ENCODE results near the gene CLIC2. TPM values are rescaled to one million over a fixed set of nuclear protein-coding genes. Genes with fewer than 3 reads are reported as not detected.
A peak's percentile ranks its signal among the peaks of the same experiment; 100 is the strongest.

Gene CLIC2
- total RNA-seq, 2 experiments from 2014 or later: not detected

GRCh38 chrX:155262970-155263754 is 71.3 kb downstream of the CLIC2 start:
- Histone ChIP-seq H3K4me3 (ENCODE audit: low read depth, low read length, poor library complexity, severe bottlenecking) (peak overlapping the region; percentile 80), H3K9me3 (ENCODE audit: low read length) (no peaks in the 10 kb centered on the region), H3K9me2 (ENCODE audit: insufficient read depth, low read length) (no peaks in the 10 kb centered on the region), H3K27ac (ENCODE audit: low read depth, low read length, poor library complexity, severe bottlenecking) (peak overlapping the region; percentile 70), H3K4me2 (ENCODE audit: low read length) (peak overlapping the region; percentile 78), H3K4me1 (ENCODE audit: insufficient read depth, low read length, poor library complexity, severe bottlenecking) (peaks cover 12% of the 10 kb centered on the region), H2AFZ (ENCODE audit: low read length) (peak overlapping the region; percentile 72; the same call in 1 of the 2 replicates), H3K36me3 (ENCODE audit: insufficient read depth, low read length) (peaks cover 8% of the 10 kb centered on the region), H3K79me2 (ENCODE audit: insufficient read depth, low read depth, low read length) (peaks cover 30% of the 10 kb centered on the region; the same call in 1 of the 2 replicates), H4K20me1 (ENCODE audit: insufficient read depth, low read length) (no peaks in the 10 kb centered on the region)
- no peak for TF ChIP-seq CTCF (conservative IDR thresholded peaks at IDR 0.05; ENCODE audit: low read length)
- TF ChIP-seq EZH2phosphoT487 (IDR thresholded peaks at IDR 0.05; ENCODE audit: borderline replicate concordance, low read depth, low read length): no peak
- ChIA-PET POLR2A (interaction anchor here (1.0 kb wide), 1 partner anchor 48 kb away, joined by 3 read pairs; no protein-coding TSS in a partner anchor), CTCF (ENCODE audit: unreplicated experiment) (no interaction called here)
- TSS peak; percentile 62 for BruUV-seq (replicated peaks)
- peak; percentile 35 for DNase-seq (ENCODE audit: low spot score)
- intact Hi-C loops (cut with micrococcal nuclease; ENCODE audit: unreplicated experiment): no loop called here

- intact Hi-C loops (cut with micrococcal nuclease; ENCODE audit: unreplicated experiment): no loop called here
- ChIA-PET POLR2A (interaction anchor here (1.2 kb wide), 1 partner anchor 40 kb away, joined by 4 read pairs; no protein-coding TSS in a partner anchor), CTCF (ENCODE audit: unreplicated experiment) (no interaction called here)
- Histone ChIP-seq H3K9me3 (ENCODE audit: low read length) (no peaks in the 10 kb centered on the region), H2AFZ (ENCODE audit: low read length) (no peak overlapping the region), H3K36me3 (ENCODE audit: insufficient read depth, low read length) (peaks cover 8% of the 10 kb centered on the region), H3K9me2 (ENCODE audit: insufficient read depth, low read length) (no peaks in the 10 kb centered on the region), H3K4me3 (ENCODE audit: low read depth, low read length, poor library complexity, severe bottlenecking) (no peak overlapping the region), H3K4me2 (ENCODE audit: low read length) (no peak overlapping the region), H4K20me1 (ENCODE audit: insufficient read depth, low read length) (no peaks in the 10 kb centered on the region), H3K4me1 (ENCODE audit: insufficient read depth, low read length, poor library complexity, severe bottlenecking) (peaks cover 12% of the 10 kb centered on the region), H3K27ac (ENCODE audit: low read depth, low read length, poor library complexity, severe bottlenecking) (no peak overlapping the region), H3K79me2 (ENCODE audit: insufficient read depth, low read depth, low read length) (peaks cover 30% of the 10 kb centered on the region; the same call in 1 of the 2 replicates)
- TF ChIP-seq CTCF (conservative IDR thresholded peaks at IDR 0.05; ENCODE audit: low read length): no peak
- TF ChIP-seq EZH2phosphoT487 (IDR thresholded peaks at IDR 0.05; ENCODE audit: borderline replicate concordance, low read depth, low read length): no peak
- DNase-seq (ENCODE audit: low spot score): no peak
- BruUV-seq (replicated peaks): no TSS peak
Observed at GRCh38 chrX:155259752-155260151, 74.7 kb downstream of the CLIC2 start.

GRCh38 chrX:155251391-155251790 is 83.0 kb downstream of the CLIC2 start:
- Histone ChIP-seq H4K20me1 (ENCODE audit: insufficient read depth, low read length) (no peaks in the 10 kb centered on the region), H3K4me2 (ENCODE audit: low read length) (no peak overlapping the region), H2AFZ (ENCODE audit: low read length) (no peak overlapping the region), H3K4me3 (ENCODE audit: low read depth, low read length, poor library complexity, severe bottlenecking) (no peak overlapping the region), H3K4me1 (ENCODE audit: insufficient read depth, low read length, poor library complexity, severe bottlenecking) (no peaks in the 10 kb centered on the region), H3K9me3 (ENCODE audit: low read length) (no peaks in the 10 kb centered on the region), H3K27ac (ENCODE audit: low read depth, low read length, poor library complexity, severe bottlenecking) (no peak overlapping the region), H3K9me2 (ENCODE audit: insufficient read depth, low read length) (no peaks in the 10 kb centered on the region), H3K36me3 (ENCODE audit: insufficient read depth, low read length) (no peaks in the 10 kb centered on the region), H3K79me2 (ENCODE audit: insufficient read depth, low read depth, low read length) (no peaks in the 10 kb centered on the region)
- BruUV-seq (replicated peaks): no TSS peak
- TF ChIP-seq EZH2phosphoT487 (IDR thresholded peaks at IDR 0.05; ENCODE audit: borderline replicate concordance, low read depth, low read length) (no peak), CTCF (conservative IDR thresholded peaks at IDR 0.05; ENCODE audit: low read length) (no peak)
- no peak for DNase-seq (ENCODE audit: low spot score)
- POLR2A ChIA-PET: interaction anchor here (0.6 kb wide), 1 partner anchor 119 kb away, joined by 3 read pairs; no protein-coding TSS in a partner anchor
- CTCF ChIA-PET (ENCODE audit: unreplicated experiment): no interaction called here
- intact Hi-C loops (cut with micrococcal nuclease; ENCODE audit: unreplicated experiment): no loop called here
